Loucy (cell line): ENCODE data around the gene NUAK1.

Experiments used
- CTCF ChIP-seq: fragments of 200-600 bp; sonication (generic); conservative IDR thresholded peaks from 2 replicates; pipeline ENCODE4 v1.5.1; 2014; ENCODE audit warnings: mild to moderate bottlenecking, antibody characterized with exemption, low read length
- EZH2phosphoT487 ChIP-seq: fragments of 200-600 bp; IDR thresholded peaks from 2 replicates; pipeline ENCODE4 v1.6.1; 2018; ENCODE audit warnings: antibody characterized with exemption, mild to moderate bottlenecking, moderate library complexity, borderline replicate concordance

DNA sequence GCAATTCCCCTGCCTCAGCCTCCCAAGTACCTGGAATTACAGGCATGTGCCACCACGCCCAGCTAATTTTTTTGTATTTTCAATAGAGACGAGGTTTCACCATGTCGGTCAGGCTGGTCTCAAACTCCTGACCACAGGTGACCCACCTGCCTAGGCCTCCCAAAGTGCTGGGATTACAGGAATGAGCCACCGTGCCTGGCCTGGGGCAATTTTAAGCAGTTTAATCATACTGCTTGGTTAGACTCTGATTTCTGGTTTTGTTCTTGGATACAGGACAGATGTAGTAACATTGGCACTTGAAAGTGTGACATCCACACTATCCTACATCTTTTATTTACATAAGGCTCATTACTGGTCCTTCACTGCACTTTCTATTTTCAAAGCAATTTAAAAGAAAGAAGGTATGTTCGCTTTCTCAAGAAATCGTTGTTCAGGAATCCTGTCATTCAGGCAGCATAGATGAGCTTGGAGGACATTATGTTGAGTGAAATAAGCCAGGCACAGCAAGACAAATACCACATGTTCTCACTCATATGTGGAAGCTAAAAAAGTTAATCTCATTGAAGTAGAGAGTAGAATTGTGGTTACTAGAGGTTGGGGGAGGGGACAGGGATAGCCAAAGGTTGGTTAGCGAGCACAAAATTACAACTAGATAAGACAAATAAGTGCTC, 4.0 kb upstream of the NUAK1 start:
- TF ChIP-seq EZH2phosphoT487 (no peak), CTCF (no peak)
